Heart left ventricle (tissue), 13 donors: ENCODE data around the gene ABLIM1.

Source experiments
- CTCF ChIP-seq, 12 donors: fragments of 200-600 bp; sonication (generic) in 4 of 12; IDR thresholded peaks; one replicate each; pipeline versions ENCODE4 v1.5.0 to v1.8.0; 2018 to 2022; ENCODE audit warnings: antibody characterized with exemption in 12 of 12, mild to moderate bottlenecking in 5 of 12
- POLR2A ChIP-seq, 2 donors: fragments of 450-650 bp; IDR thresholded peaks; one replicate each; pipeline ENCODE4 v1.6.1; 2017; ENCODE audit warnings: antibody characterized with exemption in 2 of 2, mild to moderate bottlenecking in 2 of 2, moderate library complexity in 2 of 2
- donor health status: ischemic (EF 13 %, LVEDD 7.1; RV severe dilation, severe dysfunction).
- donor health status: DM: no; HTN: yes; CAD: no.
- donor health status: DM: no; HTN: no; CAD: no.
- donor health status: ischemic (EF 25% LVEDD 6.9; RV normal size, moderate dysfunction).
- donor health status: ischemic (EF 25% LVEDD 5.7; RV mildly dilated, moderate dysfunction).
- donor health status: ischemic (EF 35%, LVEDD 5.7; RV mildly dilated, moderate dysfunction).
- donor health status: nonischemic (EF 11% LVEDD 7.7; RV severe dilation, severe dysfunction).
- donor health status: DM: yes; HTN: yes; CAD: no.
- donor health status: PGD.
- donor health status: ischemic (EF 29% LVEDD 5.4; RV normal size, mild dysfunction).
- donor health status: nonischemic (EF 23%, LVEDD 6.1; RV moderate dilation, normal function).

GRCh38 chr10:114389426-114389825 is 268.6 kb downstream of the ABLIM1 start:
- TF ChIP-seq CTCF (IDR thresholded peaks at IDR 0.05) (no peak), POLR2A (IDR thresholded peaks at IDR 0.05) (no peak)
